ENCODE measurements around the gene DOK6. TPM values are rescaled to one million over a fixed set of nuclear protein-coding genes. Genes with fewer than 3 reads are reported as not detected.

Gene DOK6
- total RNA-seq, 1 experiment from 2014 or later: not detected

GRCh38 chr18:69491576-69491975 lies 90.9 kb downstream of the DOK6 start:
- ATAC-seq: no peak
- TF ChIP-seq EZH2phosphoT487 (IDR thresholded peaks at IDR 0.05; ENCODE audit: borderline replicate concordance, low read length): no peak
- no peak for TF ChIP-seq EZH2 (IDR thresholded peaks at IDR 0.05; ENCODE audit: low read length, unreplicated experiment)
- TF ChIP-seq CTCF (conservative IDR thresholded peaks at IDR 0.05; ENCODE audit: low read depth, low read length): no peak
- Histone ChIP-seq H3F3A (ENCODE audit: low read length, unreplicated experiment) (no peaks in the 10 kb centered on the region), H3K4me1 (ENCODE audit: insufficient read depth, low read length) (no peaks in the 10 kb centered on the region), H3K27ac (ENCODE audit: low read length) (no peak overlapping the region), H3K36me3 (ENCODE audit: low read depth, low read length) (no peaks in the 10 kb centered on the region), H3K9me3 (ENCODE audit: low read length) (no peaks in the 10 kb centered on the region), H3K4me2 (ENCODE audit: low read length) (no peak overlapping the region), H3K9ac (ENCODE audit: low read length) (no peak overlapping the region), H3K9me2 (replicated peaks; ENCODE audit: low read length) (no peaks in the 10 kb centered on the region), H3K79me2 (ENCODE audit: low read length) (no peaks in the 10 kb centered on the region), H2AFZ (ENCODE audit: low read length) (no peak overlapping the region), H3K27me3 (ENCODE audit: low read length) (no peaks in the 10 kb centered on the region), H4K20me1 (ENCODE audit: low read length) (no peaks in the 10 kb centered on the region), H3K4me3 (ENCODE audit: low read length) (no peak overlapping the region)
- no TSS peak for BruUV-seq (replicated peaks)
- ChIA-PET CTCF (no interaction called here), POLR2A (ENCODE audit: unreplicated experiment) (no interaction called here)
- DNase-seq: no peak
- intact Hi-C loops (cut with micrococcal nuclease): no loop called here

GRCh38 chr18:69492861-69493260 lies 92.2 kb downstream of the DOK6 start:
- Histone ChIP-seq H2AFZ (ENCODE audit: low read length) (no peak overlapping the region), H3F3A (ENCODE audit: low read length, unreplicated experiment) (no peaks in the 10 kb centered on the region), H3K79me2 (ENCODE audit: low read length) (no peaks in the 10 kb centered on the region), H3K9ac (ENCODE audit: low read length) (no peak overlapping the region), H3K27me3 (ENCODE audit: low read length) (no peaks in the 10 kb centered on the region), H4K20me1 (ENCODE audit: low read length) (no peaks in the 10 kb centered on the region), H3K27ac (ENCODE audit: low read length) (no peak overlapping the region), H3K9me2 (replicated peaks; ENCODE audit: low read length) (no peaks in the 10 kb centered on the region), H3K4me2 (ENCODE audit: low read length) (no peak overlapping the region), H3K4me1 (ENCODE audit: insufficient read depth, low read length) (no peaks in the 10 kb centered on the region), H3K36me3 (ENCODE audit: low read depth, low read length) (no peaks in the 10 kb centered on the region), H3K4me3 (ENCODE audit: low read length) (no peak overlapping the region), H3K9me3 (ENCODE audit: low read length) (no peaks in the 10 kb centered on the region)
- no peak for ATAC-seq
- ChIA-PET CTCF (no interaction called here), POLR2A (ENCODE audit: unreplicated experiment) (no interaction called here)
- no peak for TF ChIP-seq EZH2 (IDR thresholded peaks at IDR 0.05; ENCODE audit: low read length, unreplicated experiment)
- TF ChIP-seq CTCF (conservative IDR thresholded peaks at IDR 0.05; ENCODE audit: low read depth, low read length): no peak
- TF ChIP-seq EZH2phosphoT487 (IDR thresholded peaks at IDR 0.05; ENCODE audit: borderline replicate concordance, low read length): no peak
- intact Hi-C loops (cut with micrococcal nuclease): no loop called here
- no TSS peak for BruUV-seq (replicated peaks)
- DNase-seq: no peak

GRCh38 chr18:69494841-69495240 lies 94.2 kb downstream of the DOK6 start:
- no peaks in the 10 kb centered on the region for H3K9me3 ChIP-seq (ENCODE audit: low read length)
- BruUV-seq (replicated peaks): no TSS peak
- no peaks in the 10 kb centered on the region for H3K27me3 ChIP-seq (ENCODE audit: low read length)
- POLR2A ChIA-PET (ENCODE audit: unreplicated experiment): no interaction called here
- H3K4me1 ChIP-seq (ENCODE audit: insufficient read depth, low read length): no peaks in the 10 kb centered on the region
- H3K9me2 ChIP-seq (replicated peaks; ENCODE audit: low read length): no peaks in the 10 kb centered on the region
- no peak overlapping the region for H3K9ac ChIP-seq (ENCODE audit: low read length)
- no peaks in the 10 kb centered on the region for H3K79me2 ChIP-seq (ENCODE audit: low read length)
- CTCF ChIA-PET: no interaction called here
- no peak overlapping the region for H3K4me3 ChIP-seq (ENCODE audit: low read length)
- TF ChIP-seq CTCF (conservative IDR thresholded peaks at IDR 0.05; ENCODE audit: low read depth, low read length) (no peak), EZH2phosphoT487 (IDR thresholded peaks at IDR 0.05; ENCODE audit: borderline replicate concordance, low read length) (no peak), EZH2 (IDR thresholded peaks at IDR 0.05; ENCODE audit: low read length, unreplicated experiment) (no peak)
- intact Hi-C loops (cut with micrococcal nuclease): no loop called here
- H3K27ac ChIP-seq (ENCODE audit: low read length): no peak overlapping the region
- H3K4me2 ChIP-seq (ENCODE audit: low read length): no peak overlapping the region
- no peaks in the 10 kb centered on the region for H4K20me1 ChIP-seq (ENCODE audit: low read length)
- no peak overlapping the region for H2AFZ ChIP-seq (ENCODE audit: low read length)
- DNase-seq: no peak
- H3F3A ChIP-seq (ENCODE audit: low read length, unreplicated experiment): no peaks in the 10 kb centered on the region
- no peak for ATAC-seq
- no peaks in the 10 kb centered on the region for H3K36me3 ChIP-seq (ENCODE audit: low read depth, low read length)
